ENCODE data around the gene FAM13A.

DNA sequence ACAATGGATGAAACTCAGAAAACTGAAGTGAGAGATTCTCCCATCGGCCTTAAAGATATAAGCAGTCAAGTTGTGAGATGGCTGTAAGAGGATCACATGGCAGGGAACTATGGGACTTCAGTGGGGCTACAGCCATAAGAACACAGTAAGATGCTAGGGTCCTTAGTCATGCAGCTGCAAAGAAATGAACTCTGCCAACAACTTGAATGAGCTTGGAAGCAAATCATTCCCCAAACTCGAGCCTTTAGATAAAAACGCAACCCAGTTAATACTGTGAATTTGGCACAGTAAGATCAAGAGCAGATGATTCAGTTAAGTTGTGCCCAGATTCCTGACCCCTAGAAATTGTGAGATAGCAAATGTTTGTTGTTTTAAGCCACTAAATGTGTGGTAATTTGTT lies 117.3 kb downstream of the FAM13A start:
- TF ChIP-seq EP300 (IDR thresholded peaks at IDR 0.05; ENCODE audit: borderline replicate concordance in 1 of 2, control insufficient read depth in 1 of 2, low read depth in 2 of 2, low read length in 2 of 2) (no peak), POLR2A (IDR thresholded peaks at IDR 0.05; ENCODE audit: low read depth, low read length) (no peak), ATF2 (IDR thresholded peaks at IDR 0.05; ENCODE audit: low read length) (no peak), CBX5 (IDR thresholded peaks at IDR 0.05; ENCODE audit: low read depth) (no peak), EZH2 (IDR thresholded peaks at IDR 0.05; ENCODE audit: borderline replicate concordance, control insufficient read depth, low read depth, low read length) (no peak), RFX5 (IDR thresholded peaks at IDR 0.05; ENCODE audit: low read depth, low read length) (no peak)
- TF ChIP-seq, protein P1, sequence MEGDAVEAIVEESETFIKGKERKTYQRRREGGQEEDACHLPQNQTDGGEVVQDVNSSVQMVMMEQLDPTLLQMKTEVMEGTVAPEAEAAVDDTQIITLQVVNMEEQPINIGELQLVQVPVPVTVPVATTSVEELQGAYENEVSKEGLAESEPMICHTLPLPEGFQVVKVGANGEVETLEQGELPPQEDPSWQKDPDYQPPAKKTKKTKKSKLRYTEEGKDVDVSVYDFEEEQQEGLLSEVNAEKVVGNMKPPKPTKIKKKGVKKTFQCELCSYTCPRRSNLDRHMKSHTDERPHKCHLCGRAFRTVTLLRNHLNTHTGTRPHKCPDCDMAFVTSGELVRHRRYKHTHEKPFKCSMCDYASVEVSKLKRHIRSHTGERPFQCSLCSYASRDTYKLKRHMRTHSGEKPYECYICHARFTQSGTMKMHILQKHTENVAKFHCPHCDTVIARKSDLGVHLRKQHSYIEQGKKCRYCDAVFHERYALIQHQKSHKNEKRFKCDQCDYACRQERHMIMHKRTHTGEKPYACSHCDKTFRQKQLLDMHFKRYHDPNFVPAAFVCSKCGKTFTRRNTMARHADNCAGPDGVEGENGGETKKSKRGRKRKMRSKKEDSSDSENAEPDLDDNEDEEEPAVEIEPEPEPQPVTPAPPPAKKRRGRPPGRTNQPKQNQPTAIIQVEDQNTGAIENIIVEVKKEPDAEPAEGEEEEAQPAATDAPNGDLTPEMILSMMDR (IDR thresholded peaks at IDR 0.05 in 2 of 3, conservative IDR thresholded peaks at IDR 0.05 in 1 of 3; ENCODE audit: control insufficient read depth in 2 of 3, extremely low read depth in 1 of 3, insufficient read depth in 1 of 3, low read depth in 3 of 3, low read length in 3 of 3): no peak

Measured in GM12878 (cell line).